LNCaP clone FGC (cell line): ENCODE data around the gene STARD13.

Experiments
- DNase-seq: peaks from one replicate; pipeline ENCODE4 v3.0.0-alpha.2; 2011; ENCODE audit warnings: low read depth
- H3K4me3 ChIP-seq: 2 replicates; pipeline ENCODE4 v1.5.1; 2011; ENCODE audit warnings: mild to moderate bottlenecking, low read depth, low read length, control low read depth
- TF ChIP-seq, protein P1 (sequence below): IDR thresholded peaks from 2 replicates; pipeline ENCODE4 v1.5.1; 2012; ENCODE audit warnings: mild to moderate bottlenecking; ENCODE audit not compliant: control insufficient read depth, insufficient read depth; ENCODE audit errors: extremely low read depth

Gene STARD13

GRCh38 chr13:33277946-33278345, 7.6 kb downstream of the STARD13 start:
- TF ChIP-seq, protein P1, sequence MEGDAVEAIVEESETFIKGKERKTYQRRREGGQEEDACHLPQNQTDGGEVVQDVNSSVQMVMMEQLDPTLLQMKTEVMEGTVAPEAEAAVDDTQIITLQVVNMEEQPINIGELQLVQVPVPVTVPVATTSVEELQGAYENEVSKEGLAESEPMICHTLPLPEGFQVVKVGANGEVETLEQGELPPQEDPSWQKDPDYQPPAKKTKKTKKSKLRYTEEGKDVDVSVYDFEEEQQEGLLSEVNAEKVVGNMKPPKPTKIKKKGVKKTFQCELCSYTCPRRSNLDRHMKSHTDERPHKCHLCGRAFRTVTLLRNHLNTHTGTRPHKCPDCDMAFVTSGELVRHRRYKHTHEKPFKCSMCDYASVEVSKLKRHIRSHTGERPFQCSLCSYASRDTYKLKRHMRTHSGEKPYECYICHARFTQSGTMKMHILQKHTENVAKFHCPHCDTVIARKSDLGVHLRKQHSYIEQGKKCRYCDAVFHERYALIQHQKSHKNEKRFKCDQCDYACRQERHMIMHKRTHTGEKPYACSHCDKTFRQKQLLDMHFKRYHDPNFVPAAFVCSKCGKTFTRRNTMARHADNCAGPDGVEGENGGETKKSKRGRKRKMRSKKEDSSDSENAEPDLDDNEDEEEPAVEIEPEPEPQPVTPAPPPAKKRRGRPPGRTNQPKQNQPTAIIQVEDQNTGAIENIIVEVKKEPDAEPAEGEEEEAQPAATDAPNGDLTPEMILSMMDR = no peak
- DNase-seq = no peak
- H3K4me3 ChIP-seq = no peak overlapping the region

DNA sequence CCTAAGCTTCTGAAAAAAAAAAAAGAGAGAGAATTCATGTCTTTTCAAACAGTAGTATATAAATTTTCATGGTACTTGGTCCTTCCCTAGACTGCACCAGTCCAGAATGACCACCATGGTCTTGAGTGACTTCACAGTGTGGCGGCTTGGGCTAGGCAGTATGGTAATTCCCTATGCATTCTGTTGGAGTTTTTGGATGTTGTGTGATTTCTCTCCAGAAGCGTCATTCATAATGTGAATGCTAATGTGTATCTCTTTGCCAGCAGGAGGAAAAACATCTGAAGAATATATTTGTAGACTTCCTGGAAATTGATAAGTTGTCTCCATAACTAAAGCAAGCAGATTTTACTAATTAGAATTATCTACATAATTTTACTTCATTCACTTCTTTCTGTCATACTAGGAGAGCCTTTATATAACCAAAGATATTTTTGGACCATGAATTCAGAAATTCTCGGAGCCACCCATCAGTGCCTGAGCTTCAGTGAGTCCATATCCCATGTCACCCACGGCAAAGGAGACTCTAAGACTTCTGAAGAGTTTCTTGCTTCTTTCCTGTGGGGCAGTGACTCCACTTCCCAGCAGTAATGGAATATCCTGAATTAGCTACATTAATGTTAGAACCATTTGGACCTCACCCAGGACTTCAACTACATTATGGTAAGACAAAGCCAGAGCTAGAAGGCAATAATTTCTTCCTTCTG, 8.4 kb downstream of the STARD13 start:
- TF ChIP-seq, protein P1 = no peak
- DNase-seq = no peak
- H3K4me3 ChIP-seq = no peak overlapping the region

DNA sequence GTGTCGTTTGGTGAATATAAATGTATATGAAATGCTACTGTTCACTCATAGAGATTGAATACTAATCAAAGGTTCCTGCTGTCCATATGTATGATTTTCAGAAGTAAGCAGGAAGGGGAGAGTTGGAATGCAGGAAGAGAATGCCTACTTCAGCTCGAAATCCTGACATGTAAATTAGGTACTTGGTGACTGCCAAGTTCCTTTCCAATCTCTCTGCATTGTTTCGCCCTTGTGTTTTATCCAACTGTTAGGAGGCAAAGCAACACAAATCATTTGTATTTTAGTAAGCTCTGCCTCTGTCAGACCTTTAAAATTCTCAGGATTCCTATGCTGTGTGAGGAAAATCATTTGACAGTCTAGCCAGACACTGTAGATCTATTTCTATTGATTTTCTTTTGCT, 9.0 kb downstream of the STARD13 start:
- no peak overlapping the region for H3K4me3 ChIP-seq
- TF ChIP-seq, protein P1 = no peak
- DNase-seq = no peak

GRCh38 chr13:33275916-33276315, 9.6 kb downstream of the STARD13 start:
- no peak for DNase-seq
- TF ChIP-seq, protein P1 = no peak
- no peak overlapping the region for H3K4me3 ChIP-seq

DNA sequence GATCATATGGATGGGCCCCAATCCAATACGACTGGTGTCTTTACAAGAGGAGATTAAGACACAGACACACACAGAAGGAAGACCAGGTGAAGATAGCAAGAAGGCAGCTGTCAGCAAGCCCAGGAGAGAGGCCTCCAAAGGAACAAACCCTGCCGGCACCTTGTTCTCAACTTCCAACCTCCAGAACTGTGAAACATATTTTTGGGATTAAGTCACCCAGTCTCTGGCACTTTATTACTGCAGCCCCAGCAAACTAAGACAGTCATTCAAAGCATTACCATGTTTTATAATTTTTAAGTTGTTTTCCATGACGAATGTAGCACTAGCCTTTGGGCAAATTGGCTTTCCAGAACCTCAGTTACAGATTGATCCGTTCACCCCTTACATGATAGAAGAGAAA, 11.3 kb downstream of the STARD13 start:
- DNase-seq = no peak
- TF ChIP-seq, protein P1 = no peak
- H3K4me3 ChIP-seq = no peak overlapping the region

GRCh38 chr13:33272531-33273124, 12.9 kb downstream of the STARD13 start:
- TF ChIP-seq, protein P1 = no peak
- no peak for DNase-seq
- no peak overlapping the region for H3K4me3 ChIP-seq

DNA sequence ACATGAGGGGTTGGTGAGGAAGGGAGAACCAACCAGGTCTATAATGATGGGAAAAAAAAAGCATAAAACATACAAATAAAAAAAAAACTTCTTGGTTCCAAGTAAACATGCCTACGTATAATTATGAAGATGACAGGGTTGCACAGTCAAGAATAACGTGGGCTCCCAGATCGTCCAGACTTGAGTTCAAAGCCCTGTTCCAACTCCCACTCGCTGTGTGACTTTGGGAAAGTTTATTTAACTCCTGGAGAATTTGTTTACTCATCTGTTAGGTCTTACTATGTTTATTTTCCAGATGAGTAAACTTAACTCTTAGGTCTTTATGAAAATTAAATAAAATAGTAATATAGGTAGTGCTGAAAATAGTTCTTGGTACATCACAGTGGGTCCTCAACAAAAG, 13.8 kb downstream of the STARD13 start:
- no peak overlapping the region for H3K4me3 ChIP-seq
- TF ChIP-seq, protein P1 = no peak
- DNase-seq = no peak
